ENCODE results near the gene NOB1.

Gene NOB1

DNA sequence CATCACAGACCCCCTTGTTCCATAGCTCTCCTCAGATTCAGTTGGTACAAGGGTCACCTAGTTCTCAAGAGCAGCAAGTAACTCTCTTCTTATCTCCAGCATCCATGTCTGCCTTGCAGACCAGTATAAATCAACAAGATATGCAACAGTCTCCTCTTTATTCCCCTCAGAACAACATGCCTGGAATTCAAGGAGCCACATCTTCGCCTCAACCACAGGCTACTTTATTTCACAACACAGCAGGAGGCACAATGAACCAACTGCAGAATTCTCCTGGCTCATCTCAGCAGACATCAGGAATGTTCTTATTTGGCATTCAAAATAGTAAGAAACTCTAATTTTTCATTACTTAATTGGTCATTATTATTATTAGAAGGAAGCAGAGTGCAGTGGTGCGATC lies 60.8 kb downstream of the NOB1 start:
- peaks cover 38% of the 10 kb centered on the region for H3K4me1 ChIP-seq (ENCODE audit: low read depth, poor library complexity, severe bottlenecking)
- no peaks in the 10 kb centered on the region for H4K20me1 ChIP-seq (ENCODE audit: insufficient read depth)
- H3K9ac ChIP-seq = no peak overlapping the region
- H3K79me2 ChIP-seq (ENCODE audit: insufficient read depth, low read depth) = no peaks in the 10 kb centered on the region
- no peak overlapping the region for H3K4me3 ChIP-seq (IDR thresholded peaks at IDR 0.05; ENCODE audit: insufficient read depth, low read depth, low read length)
- H3K27me3 ChIP-seq (ENCODE audit: insufficient read depth, low read depth) = no peaks in the 10 kb centered on the region
- H2AFZ ChIP-seq (ENCODE audit: low read depth) = no peak overlapping the region
- H3K27ac ChIP-seq = no peak overlapping the region
- TF ChIP-seq, protein P1, sequence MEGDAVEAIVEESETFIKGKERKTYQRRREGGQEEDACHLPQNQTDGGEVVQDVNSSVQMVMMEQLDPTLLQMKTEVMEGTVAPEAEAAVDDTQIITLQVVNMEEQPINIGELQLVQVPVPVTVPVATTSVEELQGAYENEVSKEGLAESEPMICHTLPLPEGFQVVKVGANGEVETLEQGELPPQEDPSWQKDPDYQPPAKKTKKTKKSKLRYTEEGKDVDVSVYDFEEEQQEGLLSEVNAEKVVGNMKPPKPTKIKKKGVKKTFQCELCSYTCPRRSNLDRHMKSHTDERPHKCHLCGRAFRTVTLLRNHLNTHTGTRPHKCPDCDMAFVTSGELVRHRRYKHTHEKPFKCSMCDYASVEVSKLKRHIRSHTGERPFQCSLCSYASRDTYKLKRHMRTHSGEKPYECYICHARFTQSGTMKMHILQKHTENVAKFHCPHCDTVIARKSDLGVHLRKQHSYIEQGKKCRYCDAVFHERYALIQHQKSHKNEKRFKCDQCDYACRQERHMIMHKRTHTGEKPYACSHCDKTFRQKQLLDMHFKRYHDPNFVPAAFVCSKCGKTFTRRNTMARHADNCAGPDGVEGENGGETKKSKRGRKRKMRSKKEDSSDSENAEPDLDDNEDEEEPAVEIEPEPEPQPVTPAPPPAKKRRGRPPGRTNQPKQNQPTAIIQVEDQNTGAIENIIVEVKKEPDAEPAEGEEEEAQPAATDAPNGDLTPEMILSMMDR (conservative IDR thresholded peaks at IDR 0.05; ENCODE audit: low read depth, low read length) = no peak
- H3K36me3 ChIP-seq (ENCODE audit: insufficient read depth) = no peaks in the 10 kb centered on the region
- no peak overlapping the region for H3K4me2 ChIP-seq

DNA sequence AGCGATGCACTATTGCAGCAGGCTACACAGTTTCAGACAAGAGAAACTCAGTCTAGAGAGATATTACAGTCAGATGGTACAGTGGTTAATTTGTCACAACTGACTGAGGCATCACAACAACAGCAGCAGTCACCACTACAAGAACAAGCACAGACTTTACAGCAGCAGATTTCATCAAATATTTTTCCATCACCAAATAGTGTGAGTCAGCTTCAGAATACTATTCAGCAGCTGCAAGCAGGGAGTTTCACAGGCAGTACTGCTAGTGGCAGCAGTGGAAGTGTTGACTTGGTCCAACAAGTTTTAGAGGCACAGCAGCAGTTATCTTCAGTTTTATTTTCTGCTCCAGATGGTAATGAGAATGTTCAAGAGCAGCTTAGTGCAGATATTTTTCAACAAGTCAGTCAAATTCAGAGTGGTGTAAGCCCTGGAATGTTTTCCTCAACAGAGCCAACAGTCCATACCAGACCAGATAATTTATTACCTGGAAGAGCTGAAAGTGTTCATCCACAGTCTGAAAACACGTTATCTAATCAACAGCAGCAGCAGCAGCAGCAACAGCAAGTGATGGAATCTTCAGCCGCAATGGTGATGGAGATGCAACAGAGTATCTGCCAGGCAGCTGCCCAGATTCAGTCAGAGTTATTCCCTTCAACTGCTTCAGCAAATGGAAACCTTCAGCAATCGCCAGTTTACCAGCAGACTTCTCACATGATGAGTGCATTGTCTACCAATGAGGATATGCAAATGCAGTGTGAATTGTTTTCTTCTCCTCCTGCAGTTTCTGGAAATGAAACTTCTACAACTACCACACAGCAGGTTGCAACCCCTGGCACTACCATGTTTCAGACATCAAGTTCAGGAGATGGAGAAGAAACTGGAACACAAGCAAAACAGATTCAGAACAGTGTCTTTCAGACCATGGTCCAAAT lies 62.5 kb downstream of the NOB1 start:
- Histone ChIP-seq H2AFZ (ENCODE audit: low read depth) (no peak overlapping the region), H3K27ac (peak overlapping the region; percentile 44), H4K20me1 (ENCODE audit: insufficient read depth) (no peaks in the 10 kb centered on the region), H3K27me3 (ENCODE audit: insufficient read depth, low read depth) (no peaks in the 10 kb centered on the region), H3K4me1 (ENCODE audit: low read depth, poor library complexity, severe bottlenecking) (peaks cover 38% of the 10 kb centered on the region), H3K4me3 (IDR thresholded peaks at IDR 0.05; ENCODE audit: insufficient read depth, low read depth, low read length) (no peak overlapping the region), H3K4me2 (peak overlapping the region; percentile 36; the same call in 1 of the 2 replicates), H3K36me3 (ENCODE audit: insufficient read depth) (no peaks in the 10 kb centered on the region), H3K79me2 (ENCODE audit: insufficient read depth, low read depth) (no peaks in the 10 kb centered on the region), H3K9ac (no peak overlapping the region)
- TF ChIP-seq, protein P1 (conservative IDR thresholded peaks at IDR 0.05; ENCODE audit: low read depth, low read length) = no peak
